ENCODE data around the gene GSTP1.
"Not testable (repeated sequence)": the region's sequence is repeated elsewhere in the genome, so short reads cannot be mapped to it uniquely, and the experiment has no call there.

GSTP1 gene

GRCh38 chr11:67616431-67617242, 33.0 kb downstream of the GSTP1 start:
- DNase-seq = no peak

- no peak for DNase-seq
Observed at GRCh38 chr11:67617243-67617953, 33.8 kb downstream of the GSTP1 start.

- not testable (repeated sequence) for DNase-seq
Observed at GRCh38 chr11:67618901-67619659, 35.5 kb downstream of the GSTP1 start.

- DNase-seq = not testable (repeated sequence)
Observed at GRCh38 chr11:67619683-67620618, 36.3 kb downstream of the GSTP1 start.

- DNase-seq = not testable (repeated sequence)
Observed at GRCh38 chr11:67620621-67621020, 37.0 kb downstream of the GSTP1 start.

GRCh38 chr11:67621928-67622327, 38.3 kb downstream of the GSTP1 start:
- not testable (repeated sequence) for DNase-seq

- not testable (repeated sequence) for DNase-seq
Observed at GRCh38 chr11:67622905-67623304, 39.3 kb downstream of the GSTP1 start.

GRCh38 chr11:67623795-67624194, 40.2 kb downstream of the GSTP1 start:
- DNase-seq = not testable (repeated sequence)

GRCh38 chr11:67626131-67626833, 42.7 kb downstream of the GSTP1 start:
- DNase-seq = not testable (repeated sequence)

- DNase-seq = no peak
Observed at GRCh38 chr11:67626970-67627369, 43.4 kb downstream of the GSTP1 start.

GRCh38 chr11:67627441-67627811, 43.8 kb downstream of the GSTP1 start:
- DNase-seq = no peak

GRCh38 chr11:67627812-67628624, 44.4 kb downstream of the GSTP1 start:
- no peak for DNase-seq

GRCh38 chr11:67628710-67629385, 45.2 kb downstream of the GSTP1 start:
- DNase-seq = no peak

- DNase-seq = peak; percentile 92 to 97
Observed at GRCh38 chr11:67629386-67630227, 46.0 kb downstream of the GSTP1 start, which contains the start of gene NUDT8. Gene NUDT8 (minus strand): TSS chr11:67629937. CDS start chr11:67629911, 26 bp downstream.

GRCh38 chr11:67630228-67630942, 46.8 kb downstream of the GSTP1 start:
- peak in 1 of 2 donors; percentile 98 for DNase-seq

- peak in 1 of 2 donors; percentile 17 for DNase-seq
Observed at GRCh38 chr11:67630943-67631331, 47.3 kb downstream of the GSTP1 start.

- DNase-seq = no peak
Observed at GRCh38 chr11:67631411-67631810, 47.8 kb downstream of the GSTP1 start.

- no peak for DNase-seq
Observed at GRCh38 chr11:67631853-67632174, 48.2 kb downstream of the GSTP1 start.
